Measurements from ENCODE around the gene TMEM203.

The TMEM203 gene

GRCh38 chr9:137198051-137198901, 7.2 kb downstream of the TMEM203 start:
- DNase-seq (ENCODE audit: low read depth in 3 of 3, low spot score in 1 of 3), result no peak

- DNase-seq (ENCODE audit: low read depth in 3 of 3, low spot score in 1 of 3), result no peak
These were observed 9.8 kb downstream of the TMEM203 start for GRCh38 chr9:137195525-137196220.

GRCh38 chr9:137194909-137195308, 10.5 kb downstream of the TMEM203 start:
- no peak for DNase-seq (ENCODE audit: low read depth in 3 of 3, low spot score in 1 of 3)

GRCh38 chr9:137194388-137194787, 11.1 kb downstream of the TMEM203 start:
- DNase-seq (ENCODE audit: low read depth in 3 of 3, low spot score in 1 of 3), result no peak

GRCh38 chr9:137193771-137194170, 11.7 kb downstream of the TMEM203 start:
- no peak for DNase-seq (ENCODE audit: low read depth in 3 of 3, low spot score in 1 of 3)

GRCh38 chr9:137192859-137193258, 12.6 kb downstream of the TMEM203 start:
- DNase-seq (ENCODE audit: low read depth in 3 of 3, low spot score in 1 of 3), result no peak

GRCh38 chr9:137192448-137192780, 13.0 kb downstream of the TMEM203 start:
- DNase-seq (ENCODE audit: low read depth in 3 of 3, low spot score in 1 of 3), result no peak

GRCh38 chr9:137191691-137192447, 13.6 kb downstream of the TMEM203 start:
- no peak for DNase-seq (ENCODE audit: low read depth in 3 of 3, low spot score in 1 of 3)

GRCh38 chr9:137191245-137191644, 14.2 kb downstream of the TMEM203 start:
- DNase-seq (ENCODE audit: low read depth in 3 of 3, low spot score in 1 of 3), result no peak

GRCh38 chr9:137190315-137190856, 15.1 kb downstream of the TMEM203 start:
- no peak for DNase-seq (ENCODE audit: low read depth in 3 of 3, low spot score in 1 of 3)

- no peak for DNase-seq (ENCODE audit: low read depth in 3 of 3, low spot score in 1 of 3)
These were observed 15.9 kb downstream of the TMEM203 start for GRCh38 chr9:137189297-137190295.

- DNase-seq (ENCODE audit: low read depth in 3 of 3, low spot score in 1 of 3), result peak; percentile 74 to 92 (median 85)
These were observed 16.8 kb downstream of the TMEM203 start, which contains the start of the genes ANAPC2 and SSNA1 for GRCh38 chr9:137188490-137189296. Gene ANAPC2, minus strand, starts transcription at chr9:137188560. Its CDS starts 28 bp downstream, at chr9:137188532. Gene SSNA1, plus strand, starts transcription at chr9:137188676. Its CDS starts 51 bp downstream, at chr9:137188727.

- no peak for DNase-seq (ENCODE audit: low read depth in 3 of 3, low spot score in 1 of 3)
These were observed 17.4 kb downstream of the TMEM203 start for GRCh38 chr9:137188086-137188489.

- DNase-seq (ENCODE audit: low read depth in 3 of 3, low spot score in 1 of 3), result no peak
These were observed 18.1 kb downstream of the TMEM203 start for GRCh38 chr9:137187386-137187785.

- no peak for DNase-seq (ENCODE audit: low read depth in 3 of 3, low spot score in 1 of 3)
These were observed 19.1 kb downstream of the TMEM203 start for GRCh38 chr9:137186385-137186784.

GRCh38 chr9:137185921-137186320, 19.5 kb downstream of the TMEM203 start:
- no peak for DNase-seq (ENCODE audit: low read depth in 3 of 3, low spot score in 1 of 3)

- DNase-seq (ENCODE audit: low read depth in 3 of 3, low spot score in 1 of 3), result no peak
These were observed 20.4 kb downstream of the TMEM203 start for GRCh38 chr9:137184881-137185660.

- DNase-seq (ENCODE audit: low read depth in 3 of 3, low spot score in 1 of 3), result no peak
These were observed 21.4 kb downstream of the TMEM203 start for GRCh38 chr9:137183980-137184595.
